ENCODE data around the gene PTGER1.

- TF ChIP-seq TAF1 (IDR thresholded peaks at IDR 0.05; ENCODE audit: borderline replicate concordance, low read depth, low read length): no peak
- TF ChIP-seq POLR2A (IDR thresholded peaks at IDR 0.05; ENCODE audit: low read depth, low read length): no peak
- no peak for TF ChIP-seq POLR2AphosphoS5 (IDR thresholded peaks at IDR 0.05; ENCODE audit: low read depth, low read length)
These were observed 30.5 kb upstream of the PTGER1 start for GRCh38 chr19:14505488-14506239.

All from GM12892 (cell line).